ENCODE measurements around the gene SLC41A3. TPM values are rescaled to one million over a fixed set of nuclear protein-coding genes. Genes with fewer than 3 reads are reported as not detected.
"Not testable (repeated sequence)": the region's sequence is repeated elsewhere in the genome, so short reads cannot be mapped to it uniquely, and the experiment has no call there.

SLC41A3 gene

GRCh38 chr3:125958511-125959316 is 125.2 kb downstream of the SLC41A3 start:
- H2AK5ac ChIP-seq (ENCODE audit: low read length): no peak overlapping the region
- H2BK120ac ChIP-seq (ENCODE audit: low read depth, low read length): no peak overlapping the region
- no peaks in the 10 kb centered on the region for H3K4me1 ChIP-seq (ENCODE audit: control insufficient read depth, low read depth, low read length)
- peak; percentile 8 for DNase-seq
- H3K18ac ChIP-seq (ENCODE audit: low read length): no peak overlapping the region
- no peak overlapping the region for H4K5ac ChIP-seq (ENCODE audit: low read length)
- no peak overlapping the region for H3K23ac ChIP-seq (ENCODE audit: low read length)
- no peaks in the 10 kb centered on the region for H3K79me2 ChIP-seq (ENCODE audit: control insufficient read depth, insufficient read depth, low read length)
- H3K27me3 ChIP-seq (ENCODE audit: insufficient read depth, low read length, poor library complexity): no peaks in the 10 kb centered on the region
- no peaks in the 10 kb centered on the region for H3K79me1 ChIP-seq (ENCODE audit: low read length)
- no peak overlapping the region for H3K9ac ChIP-seq (ENCODE audit: low read length)
- H3K36me3 ChIP-seq (ENCODE audit: control insufficient read depth, insufficient read depth, low read length): no peaks in the 10 kb centered on the region
- H3K4me2 ChIP-seq (ENCODE audit: low read length): no peak overlapping the region
- no peak overlapping the region for H4K8ac ChIP-seq (ENCODE audit: low read depth, low read length)
- no peak overlapping the region for H3K4ac ChIP-seq (ENCODE audit: low read depth, low read length)
- no peak overlapping the region for H2BK5ac ChIP-seq (ENCODE audit: low read length)
- no CpG with 5 or more reads among the region's 46 CpGs for WGBS (ENCODE audit: extremely low coverage, insufficient coverage, low lambda C conversion rate)
- no peak overlapping the region for H3K56ac ChIP-seq (ENCODE audit: low read length)
- H2BK15ac ChIP-seq (replicated peaks; ENCODE audit: low read depth): no peak overlapping the region
- no peak overlapping the region for H3K27ac ChIP-seq (ENCODE audit: low read depth, low read length)
- no peak overlapping the region for H3K4me3 ChIP-seq (ENCODE audit: low read length)

GRCh38 chr3:125957674-125958510 is 126.0 kb downstream of the SLC41A3 start:
- DNase-seq: no peak
- Histone ChIP-seq H3K27me3 (ENCODE audit: insufficient read depth, low read length, poor library complexity) (no peaks in the 10 kb centered on the region), H4K5ac (ENCODE audit: low read length) (no peak overlapping the region)

GRCh38 chr3:125957020-125957419 is 126.9 kb downstream of the SLC41A3 start:
- not testable (repeated sequence) for H2BK120ac ChIP-seq (ENCODE audit: low read depth, low read length); H3K27ac ChIP-seq (ENCODE audit: low read depth, low read length); H2BK5ac ChIP-seq (ENCODE audit: low read length); H3K4me3 ChIP-seq (ENCODE audit: low read length); H2AK5ac ChIP-seq (ENCODE audit: low read length); H3K4ac ChIP-seq (ENCODE audit: low read depth, low read length); H2BK15ac ChIP-seq (replicated peaks; ENCODE audit: low read depth); H3K79me2 ChIP-seq (ENCODE audit: control insufficient read depth, insufficient read depth, low read length); DNase-seq; H3K4me1 ChIP-seq (ENCODE audit: control insufficient read depth, low read depth, low read length); H3K9ac ChIP-seq (ENCODE audit: low read length); H3K4me2 ChIP-seq (ENCODE audit: low read length); H3K27me3 ChIP-seq (ENCODE audit: insufficient read depth, low read length, poor library complexity); H3K79me1 ChIP-seq (ENCODE audit: low read length); H3K18ac ChIP-seq (ENCODE audit: low read length); H4K8ac ChIP-seq (ENCODE audit: low read depth, low read length); H3K36me3 ChIP-seq (ENCODE audit: control insufficient read depth, insufficient read depth, low read length); H3K23ac ChIP-seq (ENCODE audit: low read length); H3K56ac ChIP-seq (ENCODE audit: low read length); H4K5ac ChIP-seq (ENCODE audit: low read length)
- WGBS (ENCODE audit: extremely low coverage, insufficient coverage, low lambda C conversion rate): no CpG with 5 or more reads among the region's 4 CpGs

More at GRCh38 chr3:125957674-125958510, 126.0 kb downstream of the SLC41A3 start:
- Histone ChIP-seq H2BK15ac (replicated peaks; ENCODE audit: low read depth) (no peak overlapping the region), H3K79me1 (ENCODE audit: low read length) (no peaks in the 10 kb centered on the region), H3K23ac (ENCODE audit: low read length) (no peak overlapping the region), H4K8ac (ENCODE audit: low read depth, low read length) (no peak overlapping the region), H3K4ac (ENCODE audit: low read depth, low read length) (no peak overlapping the region), H2BK120ac (ENCODE audit: low read depth, low read length) (no peak overlapping the region), H3K4me3 (ENCODE audit: low read length) (no peak overlapping the region), H3K56ac (ENCODE audit: low read length) (no peak overlapping the region), H2AK5ac (ENCODE audit: low read length) (no peak overlapping the region), H3K9ac (ENCODE audit: low read length) (no peak overlapping the region), H3K4me2 (ENCODE audit: low read length) (no peak overlapping the region), H2BK5ac (ENCODE audit: low read length) (no peak overlapping the region), H3K27ac (ENCODE audit: low read depth, low read length) (no peak overlapping the region), H3K79me2 (ENCODE audit: control insufficient read depth, insufficient read depth, low read length) (no peaks in the 10 kb centered on the region), H3K18ac (ENCODE audit: low read length) (no peak overlapping the region), H3K36me3 (ENCODE audit: control insufficient read depth, insufficient read depth, low read length) (no peaks in the 10 kb centered on the region), H3K4me1 (ENCODE audit: control insufficient read depth, low read depth, low read length) (no peaks in the 10 kb centered on the region)
- no CpG with 5 or more reads among the region's 75 CpGs for whole genome bisulfite sequencing (ENCODE audit: extremely low coverage, insufficient coverage, low lambda C conversion rate)

Small RNAs within 50 kb of the gene (small RNA-seq; reads per million reads assigned to genes)
- gene AC092903.1 (ENCODE audit: insufficient read depth): not detected

Data from mesendoderm (in vitro differentiated cells).